Activated CD4-positive, alpha-beta T cell treated with anti-CD3 and anti-CD28 coated beads, Interleukin-2, amount 50 U/mL, for 24 hours (primary cell): ENCODE measurements around the gene FBXL2.
"Not testable (repeated sequence)": the region's sequence is repeated elsewhere in the genome, so short reads cannot be mapped to it uniquely, and the experiment has no call there.

Source experiments
- DNase-seq, 2 donors: peaks; one replicate each; pipeline ENCODE4 v3.0.0-alpha.2; 2020; ENCODE audit warnings: low read depth in 1 of 2, low spot score in 1 of 2

Gene FBXL2

DNA sequence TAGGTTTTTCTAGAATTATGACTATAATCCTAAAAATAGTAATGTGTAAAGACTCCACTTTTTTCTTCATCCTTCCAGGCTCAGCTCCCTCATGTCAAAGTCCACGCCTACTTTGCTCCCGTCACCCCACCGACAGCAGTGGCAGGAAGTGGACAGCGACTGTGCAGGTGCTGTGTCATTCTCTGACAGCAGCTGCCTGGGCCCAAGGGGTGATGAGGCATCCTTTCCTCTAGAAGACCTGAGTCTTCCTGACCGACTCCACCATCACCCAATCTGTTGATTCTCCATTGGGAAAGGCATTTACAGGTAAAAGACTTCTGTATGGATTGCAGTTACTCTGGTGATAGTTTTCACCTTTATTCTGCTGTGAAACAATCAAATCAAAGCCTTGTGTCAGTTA is 108.2 kb downstream of the FBXL2 start:
- peak in 1 of 2 donors; percentile 15 for DNase-seq

DNA sequence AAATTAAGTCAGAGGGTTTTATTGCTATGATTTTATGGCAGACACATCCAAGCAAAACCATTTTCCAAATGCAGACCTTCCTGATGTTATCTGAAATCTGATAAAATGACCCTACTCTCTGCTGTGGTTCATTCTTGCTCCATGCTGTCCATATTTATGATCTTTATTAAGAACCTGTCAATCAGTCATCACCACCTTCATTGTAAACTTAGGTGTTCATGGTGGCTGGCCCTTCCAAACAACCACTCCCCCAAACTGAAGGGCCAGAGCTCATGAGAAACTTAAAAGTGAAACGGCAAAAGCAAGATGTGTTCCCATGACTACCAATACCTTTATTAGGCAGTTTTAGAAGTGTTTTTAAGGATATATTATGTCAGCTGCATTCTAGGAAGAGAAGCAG is 109.4 kb downstream of the FBXL2 start:
- DNase-seq = no peak

DNA sequence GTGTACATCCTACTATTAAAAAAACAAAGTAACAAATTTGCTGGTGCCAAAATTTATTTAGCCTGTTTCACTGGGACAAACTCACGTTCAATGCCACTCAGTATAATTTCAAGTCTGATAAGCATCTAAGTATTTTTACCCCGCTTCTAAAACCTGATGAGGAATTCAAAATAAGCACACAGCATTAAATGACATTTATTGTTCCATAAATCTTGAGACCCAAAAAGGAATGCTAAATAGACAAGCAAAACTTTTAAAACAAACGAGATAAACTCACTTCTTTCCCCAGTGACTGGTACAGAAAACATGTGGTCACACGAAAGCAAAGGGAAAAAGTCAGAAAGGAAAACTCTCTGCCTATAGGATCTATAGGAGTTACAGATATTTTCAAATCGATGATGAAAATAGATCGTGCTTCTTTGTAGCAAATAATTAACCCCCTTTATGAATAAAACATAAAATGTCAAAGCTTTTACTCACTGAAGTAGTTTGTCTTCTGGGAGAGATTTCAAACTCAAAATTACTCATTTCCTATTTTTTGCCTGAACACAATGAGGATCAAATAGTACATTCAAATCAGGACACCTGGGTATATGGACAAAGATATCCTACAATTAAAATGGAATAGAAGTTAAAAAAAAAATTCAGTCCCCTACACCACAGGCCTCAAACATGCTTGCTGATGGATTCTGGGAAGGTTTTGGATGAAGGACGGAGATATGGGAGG is 111.3 kb downstream of the FBXL2 start:
- no peak for DNase-seq

DNA sequence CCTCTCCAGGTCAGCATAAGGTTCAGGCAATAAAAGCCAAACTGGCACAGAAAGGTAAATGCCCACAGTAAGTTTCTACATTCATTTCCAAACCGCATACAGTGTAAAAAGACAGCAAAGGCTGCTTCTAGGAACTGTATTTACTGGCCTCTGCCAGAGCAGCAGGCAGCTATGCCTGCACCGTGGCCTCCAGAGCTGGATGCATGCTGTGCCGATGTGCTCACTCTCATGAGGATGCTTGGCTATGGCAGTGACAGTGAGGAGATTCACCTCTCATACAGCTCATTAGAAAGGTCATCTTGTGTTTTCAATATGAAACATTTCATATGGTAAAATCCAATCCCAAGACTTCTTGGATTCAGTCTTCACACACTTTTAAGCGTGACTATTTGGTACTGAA is 112.7 kb downstream of the FBXL2 start:
- DNase-seq = no peak

DNA sequence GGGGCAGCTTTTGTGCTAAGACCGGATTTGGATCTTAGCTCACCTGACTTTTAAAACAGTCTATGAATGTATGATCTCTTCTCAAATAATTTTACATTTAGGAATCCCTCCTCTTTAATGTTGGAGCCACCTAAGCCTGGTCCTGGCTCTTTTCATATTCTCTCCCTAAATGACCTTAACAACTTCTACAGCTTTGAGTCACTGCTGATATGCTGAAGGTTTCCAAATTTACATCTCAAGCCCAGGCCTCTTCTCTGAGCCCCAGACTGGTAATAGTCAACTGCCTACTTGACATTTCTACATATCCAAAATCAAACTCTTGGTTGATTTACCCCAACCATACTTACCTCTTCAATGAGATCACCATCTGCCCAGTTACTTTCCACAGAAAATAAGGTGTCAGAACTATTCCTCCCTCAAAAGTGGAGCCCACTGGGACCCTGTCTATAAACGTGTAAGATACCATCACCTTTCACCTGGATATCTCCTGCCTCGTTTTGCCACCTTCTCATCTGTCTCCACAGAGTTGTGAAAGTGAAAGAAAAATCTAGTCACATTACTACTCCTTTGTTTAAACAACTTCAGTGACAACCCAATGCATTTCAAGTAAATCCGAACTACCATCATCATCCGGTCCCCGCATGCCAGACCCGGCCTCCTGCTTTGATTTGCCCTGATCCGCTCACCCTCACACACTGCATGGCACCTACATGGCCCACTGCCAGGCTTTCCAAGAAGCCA is 114.2 kb downstream of the FBXL2 start:
- DNase-seq = no peak

DNA sequence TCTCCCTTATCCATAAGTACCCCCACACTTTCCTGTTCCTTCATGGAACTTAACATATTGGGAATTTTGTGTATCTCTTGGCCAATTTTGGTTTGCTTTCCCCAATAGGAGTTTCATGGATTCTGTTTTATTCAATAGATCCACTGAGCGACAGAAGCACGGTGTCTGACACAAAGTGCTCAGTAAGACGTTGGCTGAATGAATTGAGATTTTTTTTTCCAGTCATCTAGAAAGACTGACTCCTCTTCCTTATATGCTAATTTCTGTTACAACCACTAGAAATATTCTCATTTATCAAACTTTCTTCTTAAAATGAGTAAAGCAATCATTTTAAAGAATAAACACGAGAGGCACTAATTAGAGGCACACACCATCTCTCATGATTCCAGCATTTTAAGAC is 114.9 kb downstream of the FBXL2 start:
- no peak for DNase-seq

DNA sequence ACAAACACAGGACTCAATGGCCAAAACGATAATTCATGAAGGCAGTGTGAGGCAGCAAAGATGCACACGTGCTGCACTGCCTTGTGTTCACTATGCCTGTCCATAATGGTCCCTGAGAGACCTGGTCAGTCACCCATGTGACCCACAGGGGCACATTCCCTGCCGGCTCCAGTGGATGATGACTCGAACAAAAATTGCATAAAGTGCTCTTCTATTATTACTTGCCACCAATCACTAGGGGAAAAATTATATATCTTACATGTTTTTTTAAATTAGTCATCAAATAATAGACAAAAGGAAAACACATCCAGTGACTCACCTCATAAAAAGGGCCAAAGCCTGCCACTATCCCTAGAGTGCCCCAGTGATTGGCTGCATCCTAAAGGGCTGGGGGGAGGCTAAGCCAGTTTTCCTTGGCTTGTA is 115.5 kb downstream of the FBXL2 start:
- no peak for DNase-seq

DNA sequence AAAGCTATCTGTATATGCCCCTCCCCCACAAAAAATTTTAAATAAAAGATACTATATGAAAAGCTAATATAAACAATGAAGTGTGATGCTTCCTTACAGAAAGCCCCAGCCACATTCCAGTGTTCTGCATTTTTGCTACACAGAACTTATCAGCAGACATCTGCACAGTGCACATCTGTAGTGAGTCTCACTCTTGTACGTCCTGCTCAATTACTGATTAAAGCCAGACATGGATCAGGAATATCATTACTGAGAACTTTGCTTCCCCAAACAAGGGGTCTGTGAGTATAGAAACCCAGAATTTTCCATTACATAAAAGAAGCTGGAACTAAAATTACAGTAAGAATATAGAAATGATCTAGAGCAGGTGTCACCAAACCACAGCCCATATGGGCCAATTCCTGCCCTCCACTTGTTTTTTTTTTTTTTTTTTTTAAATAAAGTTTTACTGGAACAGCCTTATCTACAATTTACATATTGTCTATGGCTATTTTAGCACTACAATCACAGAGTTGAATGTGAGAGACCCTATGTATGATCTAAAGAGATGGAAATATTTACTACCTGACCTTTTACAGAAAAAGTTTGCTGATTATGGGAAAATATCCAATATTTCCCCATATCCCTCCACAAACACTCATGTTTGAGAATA is 117.3 kb downstream of the FBXL2 start:
- DNase-seq = no peak

DNA sequence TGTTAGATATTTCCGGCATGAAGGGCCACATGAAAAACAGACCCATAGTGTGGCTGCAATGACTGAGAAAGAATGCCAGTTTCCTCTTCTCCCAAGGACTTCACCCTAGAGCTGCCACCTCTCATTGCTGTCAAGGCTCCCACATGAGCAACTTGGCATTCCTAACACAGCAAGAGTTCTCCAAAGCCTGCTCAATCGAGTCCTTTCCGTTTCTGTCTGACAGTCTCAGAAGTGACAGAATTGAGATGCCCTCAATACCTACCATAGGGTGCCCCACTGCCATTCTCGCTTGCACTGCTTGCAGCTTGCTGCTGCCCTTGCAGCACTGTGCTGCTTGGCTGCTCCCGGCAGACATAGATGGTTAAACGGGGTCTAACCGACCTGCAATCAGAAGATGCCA is 118.7 kb downstream of the FBXL2 start:
- no peak for DNase-seq

DNA sequence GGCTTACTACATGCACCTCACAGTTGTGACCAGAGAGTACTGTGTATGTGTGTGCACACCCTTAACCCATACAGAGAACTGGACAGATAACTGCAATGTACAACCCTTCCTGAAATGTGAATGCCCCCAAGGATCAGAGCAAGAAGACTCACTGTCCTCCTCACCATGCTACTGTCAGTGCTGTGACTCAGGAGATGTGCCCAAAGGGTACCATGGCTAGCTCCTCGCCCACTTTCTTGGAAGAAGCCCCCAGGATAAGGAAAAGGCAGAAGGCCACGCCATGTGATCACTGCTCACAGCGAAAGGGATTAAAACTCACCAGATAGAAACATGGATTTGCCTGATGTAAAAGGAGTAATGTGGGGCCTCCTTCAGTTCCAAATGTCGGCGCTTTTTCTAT is 121.2 kb downstream of the FBXL2 start:
- no peak for DNase-seq

DNA sequence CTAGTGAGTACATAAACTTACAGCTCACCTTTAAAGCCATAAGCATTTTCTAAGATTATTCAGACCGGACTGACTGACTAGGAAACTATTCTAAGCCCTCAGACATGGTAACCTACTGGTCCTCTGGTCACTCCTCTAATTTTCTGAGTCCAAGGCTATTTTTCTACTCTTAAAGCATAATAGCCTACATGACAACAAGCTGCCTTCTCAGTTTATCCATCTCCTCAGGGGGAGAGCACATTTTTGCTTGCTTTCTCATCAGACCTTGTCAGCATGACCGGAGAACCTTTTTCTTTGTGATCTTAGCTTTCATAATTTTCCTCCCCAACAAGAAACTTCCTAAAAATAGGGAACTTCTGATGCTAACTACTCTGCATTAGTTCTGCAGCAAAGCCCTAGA is 124.5 kb downstream of the FBXL2 start:
- no peak for DNase-seq

DNA sequence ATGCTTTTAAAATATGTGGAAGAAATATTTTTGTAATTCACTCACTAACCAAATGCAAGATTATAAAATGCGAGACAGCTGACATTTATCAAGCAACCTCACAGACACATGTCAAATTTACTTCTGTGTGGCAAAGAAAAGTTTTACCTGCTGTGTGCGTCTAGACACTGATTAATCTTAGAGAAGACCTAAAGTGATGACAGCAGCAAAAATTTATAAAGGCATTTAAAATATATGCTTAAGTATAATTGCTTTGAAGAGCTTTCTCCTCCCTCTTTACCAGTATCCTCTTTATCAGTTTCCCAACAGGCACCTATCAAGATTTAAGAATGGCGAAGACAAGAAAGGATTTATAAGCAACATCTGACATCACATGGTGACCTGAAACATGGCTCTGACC is 125.7 kb downstream of the FBXL2 start:
- DNase-seq = no peak

DNA sequence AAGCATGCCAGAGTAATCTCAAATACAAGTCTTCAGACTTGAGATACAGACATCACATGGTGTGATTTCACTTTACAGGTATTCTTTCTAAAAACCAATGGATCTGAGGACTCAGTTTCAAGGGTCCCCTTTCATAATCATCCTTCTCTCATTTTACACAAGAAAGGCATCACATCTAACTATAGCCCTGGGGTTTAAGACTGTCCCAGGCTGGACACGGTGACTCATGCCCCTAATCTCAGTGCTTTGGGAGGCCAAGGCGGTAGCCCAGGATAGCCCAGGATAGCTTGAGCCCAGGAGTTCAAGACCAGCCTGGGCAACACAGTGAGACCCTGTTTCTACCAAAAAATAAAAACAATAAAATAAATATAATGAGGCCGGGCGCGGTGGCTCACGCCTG is 126.5 kb downstream of the FBXL2 start:
- DNase-seq = no peak

DNA sequence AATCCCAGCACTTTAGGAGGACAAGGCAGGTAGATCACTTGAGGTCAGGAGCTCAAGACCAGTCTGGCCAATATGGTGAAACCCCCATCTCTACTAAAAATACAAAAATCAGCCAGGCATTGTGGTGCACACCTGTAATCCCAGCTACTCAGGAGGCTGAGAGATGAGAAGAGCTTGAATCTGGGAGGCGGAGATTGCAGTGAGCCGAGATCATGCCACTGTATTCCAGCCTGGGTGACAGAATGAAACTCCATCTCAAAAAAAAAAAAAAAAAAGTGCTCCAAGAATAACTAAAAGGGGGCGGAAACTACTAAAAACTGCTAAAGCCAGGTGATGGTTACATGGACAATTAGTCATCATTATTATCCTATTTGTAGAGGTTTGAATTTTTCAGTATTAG is 133.6 kb downstream of the FBXL2 start:
- DNase-seq = not testable (repeated sequence)

DNA sequence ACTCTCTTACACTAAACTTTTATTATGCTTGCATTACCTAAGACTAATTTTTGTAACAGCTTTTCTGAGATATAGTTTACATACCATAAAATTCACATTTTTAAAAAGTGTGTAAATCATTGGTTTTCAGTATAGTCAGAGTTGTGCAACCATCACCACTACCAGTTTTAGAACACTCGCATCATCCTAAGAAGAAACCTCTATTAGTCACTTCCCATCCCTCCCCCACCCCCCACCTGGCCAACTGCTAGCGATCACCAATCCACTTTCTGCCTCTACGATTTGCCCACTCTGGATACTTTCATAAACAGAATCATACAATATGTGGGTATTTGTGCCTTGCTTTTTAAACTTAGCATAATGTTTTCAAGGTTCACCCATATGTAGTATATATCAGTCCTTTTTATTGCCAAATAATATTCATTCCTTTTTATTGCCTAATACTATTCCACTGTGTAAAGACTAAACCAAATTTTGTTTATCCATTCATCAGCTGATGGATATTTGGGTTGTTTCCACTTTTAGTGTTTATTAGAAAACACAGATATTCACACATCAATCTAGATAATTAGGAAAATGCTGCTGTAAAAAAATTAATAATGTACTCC is 139.9 kb downstream of the FBXL2 start:
- no peak for DNase-seq

DNA sequence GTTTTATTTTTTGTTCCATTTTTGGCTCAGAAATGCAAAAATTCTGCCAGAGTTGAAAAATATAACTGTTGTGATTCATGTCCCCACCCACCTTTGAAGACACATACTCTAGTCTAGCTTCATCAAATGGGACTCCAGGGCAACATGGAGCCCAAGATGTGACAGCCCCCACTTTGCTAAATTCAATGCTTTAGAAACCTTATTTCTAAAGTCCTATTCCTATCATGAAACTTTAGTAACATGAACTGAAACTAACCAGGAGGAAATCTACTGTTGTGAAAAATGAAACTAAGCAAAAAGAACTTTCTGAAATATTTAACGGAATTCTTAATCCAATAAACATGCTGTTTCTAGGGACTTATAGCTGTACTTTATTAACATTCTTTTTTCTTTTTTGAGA is 142.7 kb downstream of the FBXL2 start:
- DNase-seq = no peak

DNA sequence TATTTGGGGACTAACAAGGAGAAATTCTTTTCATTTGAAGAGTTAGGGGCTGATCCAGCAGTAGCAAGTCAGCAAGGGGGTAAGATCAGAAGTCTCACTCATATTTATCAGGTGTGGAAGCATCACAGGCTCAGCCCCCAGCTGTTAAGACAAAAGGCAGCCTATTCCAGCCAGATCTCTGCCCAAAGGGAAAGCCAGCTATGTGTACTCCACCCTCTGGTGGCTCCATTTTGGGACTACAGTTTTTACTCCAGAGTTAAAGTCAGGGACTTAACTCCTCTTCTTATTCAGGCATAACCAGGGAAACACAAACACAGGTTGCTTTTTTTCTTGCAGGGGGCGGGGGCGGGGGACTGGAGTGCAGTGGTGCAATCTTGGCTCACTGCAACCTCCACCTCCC is 143.7 kb downstream of the FBXL2 start:
- DNase-seq = no peak

DNA sequence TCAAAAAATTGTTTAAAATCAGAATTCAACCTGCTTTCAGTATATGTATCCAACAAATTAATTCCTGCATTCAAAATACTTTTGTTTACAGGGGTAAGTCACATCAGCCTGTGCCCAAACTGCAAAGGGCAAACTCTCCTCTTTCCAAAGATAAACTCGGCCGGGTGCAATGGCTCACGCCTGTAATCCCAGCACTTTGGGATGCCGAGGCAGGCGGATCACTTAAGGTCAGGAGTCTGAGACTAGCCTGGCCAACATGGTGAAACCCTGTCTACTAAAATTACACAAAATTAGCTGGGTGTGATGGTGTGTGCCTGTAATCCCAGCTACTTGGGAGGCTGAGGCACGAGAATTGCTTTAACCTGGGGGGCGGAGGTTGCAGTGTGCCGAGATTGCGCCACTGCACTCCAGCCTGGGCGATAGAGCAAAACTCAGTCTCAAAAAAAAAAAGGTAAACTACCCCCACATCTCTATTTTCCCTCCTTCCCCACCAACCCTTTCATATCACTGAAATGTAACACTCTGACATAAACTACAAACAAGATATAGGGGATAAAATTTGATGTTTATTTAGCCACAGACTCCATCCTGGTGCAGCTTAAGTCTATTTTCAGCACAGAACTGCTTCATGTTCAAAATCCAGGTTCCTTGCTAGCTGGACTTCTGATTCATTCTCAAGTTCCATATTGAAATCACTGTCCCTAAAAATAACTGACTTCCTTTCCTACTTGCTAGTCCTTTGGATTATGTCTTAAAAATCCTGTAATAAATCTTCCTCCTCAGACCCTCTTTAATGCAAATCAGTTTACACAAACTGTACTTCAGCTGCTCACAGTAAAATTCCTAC is 147.6 kb downstream of the FBXL2 start:
- DNase-seq = no peak

DNA sequence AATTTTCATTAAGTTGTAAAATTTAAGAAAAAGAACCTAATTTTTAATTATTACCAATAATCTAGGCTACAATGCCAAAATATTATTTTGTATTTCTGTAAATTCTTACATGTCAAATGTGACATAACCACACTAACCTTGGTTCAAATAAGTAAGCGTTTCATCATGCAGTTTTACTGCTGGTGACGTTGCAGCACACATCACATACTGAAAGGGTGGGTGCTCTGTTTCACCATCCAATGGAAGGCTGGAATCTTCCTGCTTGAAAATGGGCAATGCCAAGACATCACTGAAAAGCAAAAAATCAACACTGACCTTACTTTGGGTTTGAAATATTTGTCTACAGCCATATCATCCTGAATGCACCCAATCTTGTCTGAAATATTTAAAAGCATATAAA is 148.2 kb downstream of the FBXL2 start:
- DNase-seq = no peak

DNA sequence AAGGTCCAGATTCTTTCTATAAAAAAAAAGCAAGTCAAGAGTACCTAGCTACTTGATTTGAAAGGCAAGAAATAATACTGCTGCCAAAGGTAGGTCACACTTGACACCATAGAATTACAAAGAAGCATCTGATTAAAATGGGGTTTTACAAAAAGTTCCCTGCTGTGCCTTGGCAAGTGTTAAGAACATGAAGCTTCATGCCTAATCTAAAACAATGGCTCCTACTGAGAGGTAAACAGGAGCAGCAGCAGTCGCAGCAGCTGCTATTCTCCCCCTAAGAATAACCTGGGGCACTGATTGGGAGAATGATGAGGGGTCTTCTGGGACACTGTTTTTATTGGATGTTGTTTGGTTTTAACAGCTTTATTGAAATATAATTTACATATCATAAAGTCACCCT is 148.8 kb downstream of the FBXL2 start:
- DNase-seq = no peak
